HCT116 (cell line): Measurements from ENCODE around the gene RUFY2. TPM values are rescaled to one million over a fixed set of nuclear protein-coding genes. Genes with fewer than 3 reads are reported as not detected.

Experiments
- ATAC-seq: fragments of 200-7000 bp; cut with Tn5 transposase; 2 replicates; pipeline ENCODE4 v1.9.1; 2020; ENCODE audit warnings: mild to moderate bottlenecking, moderate library complexity
- BruUV-seq: library from RNA; stranded (reverse); fragments of 400-500 nt; replicated peaks from 2 replicates; lab custom pipeline; 2021; lab: Mats Ljungman, UMichigan
- CTCF ChIA-PET: fragments of 300-600 bp; sonication (Branson Sonifier 250); formaldehyde crosslinking; loops from one replicate; lab custom pipeline; 2021; ENCODE audit warnings: antibody characterized with exemption; lab: Charles Lee
- POLR2A ChIA-PET: fragments of 300-600, 350-600 bp; sonication (Branson Sonifier 250); formaldehyde crosslinking; loops from one replicate; lab custom pipeline; 2021; ENCODE audit warnings: antibody characterized with exemption; lab: Charles Lee
- RAD21 ChIA-PET, 2 experiments: fragments of 300-600 bp; sonication (Branson Sonifier 250); formaldehyde crosslinking; loops; one replicate each; lab custom pipeline; 2023; ENCODE audit warnings: low total read pairs in 2 of 2; ENCODE audit not compliant: uncharacterized antibody in 2 of 2, unreplicated experiment in 2 of 2, low non-redundant PET in 1 of 2; lab: Charles Lee
- DNase-seq: peaks from one replicate; pipeline ENCODE4 v3.0.0-alpha.2; 2010; ENCODE audit warnings: low read depth, low spot score
- H2AFZ ChIP-seq: fragments of 200-600 bp; shearing (Covaris generic), sonication (generic); 2 replicates; pipeline ENCODE4 v1.6.1; 2017; ENCODE audit warnings: low read depth, mixed run types, mixed read lengths, antibody characterized with exemption, low read length; ENCODE audit not compliant: poor library complexity, severe bottlenecking
- H3K27ac ChIP-seq: 2 replicates; pipeline ENCODE4 v1.5.1; 2012; ENCODE audit warnings: low read depth, low read length
- H3K27me3 ChIP-seq: fragments of 200-600 bp; sonication (generic); 2 replicates; pipeline ENCODE4 v1.6.1; 2016; ENCODE audit warnings: mixed run types, low read length, mixed read lengths; ENCODE audit not compliant: insufficient read depth
- H3K36me3 ChIP-seq, 2 experiments: fragments of 200-500 bp in 1 of 2; fragments of 200-600 bp in 1 of 2; sonication (Bioruptor generic) in 1 of 2; sonication (generic) in 1 of 2; 2 replicates each; pipeline versions ENCODE4 v1.5.1 to v1.6.1; 2014 to 2016; ENCODE audit warnings: low read length in 2 of 2, inconsistent platforms in 1 of 2, mixed read lengths in 1 of 2, mixed run types in 1 of 2; ENCODE audit not compliant: insufficient read depth in 2 of 2, control insufficient read depth in 1 of 2
- H3K4me1 ChIP-seq, 2 experiments: fragments of 200-600 bp in 1 of 2; sonication (generic) in 1 of 2; 2 replicates each; pipeline versions ENCODE4 v1.5.1 to v1.6.1; 2012 to 2017; ENCODE audit warnings: low read length in 2 of 2, inconsistent platforms in 1 of 2, mild to moderate bottlenecking in 1 of 2, mixed read lengths in 1 of 2, mixed run types in 1 of 2, moderate library complexity in 1 of 2; ENCODE audit not compliant: insufficient read depth in 2 of 2, control insufficient read depth in 1 of 2
- H3K4me2 ChIP-seq: fragments of 200-600 bp; sonication (generic); 2 replicates; pipeline ENCODE4 v1.6.1; 2017; ENCODE audit warnings: mixed run types, low read length, mixed read lengths
- H3K4me3 ChIP-seq, 2 experiments: fragments of 200-600 bp in 1 of 2; sonication (generic) in 1 of 2; replicated peaks in 1 of 2; 2 replicates each; pipeline ENCODE4 v1.5.1; 2011 to 2016; ENCODE audit warnings: low read length in 2 of 2, control low read depth in 1 of 2, low read depth in 1 of 2, mild to moderate bottlenecking in 1 of 2, mixed read lengths in 1 of 2, mixed run types in 1 of 2
- H3K79me2 ChIP-seq: fragments of 200-600 bp; sonication (generic); 2 replicates; pipeline ENCODE4 v1.6.1; 2017; ENCODE audit warnings: mild to moderate bottlenecking, mixed run types, low read length, moderate library complexity, mixed read lengths; ENCODE audit not compliant: insufficient read depth
- H3K9ac ChIP-seq: fragments of 200-600 bp; sonication (generic); 2 replicates; pipeline ENCODE4 v1.6.1; 2016; ENCODE audit warnings: low read length, mixed read lengths
- H3K9me2 ChIP-seq: fragments of 200-600 bp; sonication (generic), shearing (Covaris generic); 2 replicates; pipeline ENCODE4 v1.6.1; 2017; ENCODE audit warnings: mixed run types, mild to moderate bottlenecking, moderate library complexity; ENCODE audit not compliant: insufficient read depth
- H3K9me3 ChIP-seq, 2 experiments: fragments of 200-500 bp in 1 of 2; fragments of 200-600 bp in 1 of 2; sonication (Bioruptor generic) in 1 of 2; sonication (generic) in 1 of 2; 2 replicates each; pipeline ENCODE4 v1.6.1; 2014 to 2017; ENCODE audit warnings: low read length in 2 of 2, mixed read lengths in 2 of 2, inconsistent platforms in 1 of 2, low read depth in 1 of 2, mild to moderate bottlenecking in 1 of 2, mixed run types in 1 of 2, moderate library complexity in 1 of 2; ENCODE audit not compliant: control insufficient read depth in 1 of 2, insufficient read depth in 1 of 2
- H4K20me1 ChIP-seq: fragments of 200-600 bp; sonication (generic), shearing (Covaris generic); 2 replicates; pipeline ENCODE4 v1.6.1; 2017; ENCODE audit warnings: mixed run types, mild to moderate bottlenecking, moderate library complexity; ENCODE audit not compliant: insufficient read depth
- ATF3 ChIP-seq: IDR thresholded peaks from 2 replicates; pipeline ENCODE4 v1.6.1; 2012
- CBX3 ChIP-seq: IDR thresholded peaks from 2 replicates; pipeline ENCODE4 v1.6.1; 2012; ENCODE audit warnings: low read depth
- CEBPB ChIP-seq: IDR thresholded peaks from 2 replicates; pipeline ENCODE4 v1.6.1; 2012; ENCODE audit warnings: low read depth
- CTCF ChIP-seq, 3 experiments: fragments of 200-600 bp in 1 of 3; sonication (generic) in 1 of 3; IDR thresholded peaks in 2 of 3; conservative IDR thresholded peaks in 1 of 3; 2 replicates each; pipeline ENCODE4 v1.5.1; 2012 to 2017; ENCODE audit warnings: low read depth in 2 of 3, low read length in 2 of 3, antibody characterized with exemption in 1 of 3, borderline replicate concordance in 1 of 3, control low read depth in 1 of 3, mild to moderate bottlenecking in 1 of 3, mixed read lengths in 1 of 3, mixed run types in 1 of 3, moderate library complexity in 1 of 3; ENCODE audit not compliant: insufficient read depth in 1 of 3
- ELF1 ChIP-seq: IDR thresholded peaks from 2 replicates; pipeline ENCODE4 v1.6.1; 2012; ENCODE audit warnings: low read depth, borderline replicate concordance
- EZH2 ChIP-seq: fragments of 200-600 bp; sonication (generic); IDR thresholded peaks from 2 replicates; pipeline ENCODE4 v1.6.1; 2017; ENCODE audit warnings: antibody characterized with exemption, mixed run types
- FOSL1 ChIP-seq: IDR thresholded peaks from 2 replicates; pipeline ENCODE4 v1.6.1; 2012; ENCODE audit warnings: low read depth
- MAX ChIP-seq: IDR thresholded peaks from 2 replicates; pipeline ENCODE4 v1.6.1; 2012
- RAD21 ChIP-seq: IDR thresholded peaks from 2 replicates; pipeline ENCODE4 v1.6.1; 2012; ENCODE audit warnings: low read depth, mild to moderate bottlenecking
- REST ChIP-seq: IDR thresholded peaks from 2 replicates; pipeline ENCODE4 v1.6.1; 2012; ENCODE audit warnings: low read depth
- SP1 ChIP-seq: IDR thresholded peaks from 2 replicates; pipeline ENCODE4 v1.6.1; 2012; ENCODE audit warnings: low read depth
- SRF ChIP-seq: IDR thresholded peaks from 2 replicates; pipeline ENCODE4 v1.6.1; 2012; ENCODE audit warnings: low read depth
- TCF7L2 ChIP-seq: IDR thresholded peaks from 2 replicates; pipeline ENCODE4 v1.7.0; 2011; ENCODE audit warnings: borderline replicate concordance, inconsistent platforms; ENCODE audit not compliant: insufficient read depth, insufficient read length; ENCODE audit errors: extremely low read depth
- YY1 ChIP-seq: IDR thresholded peaks from 2 replicates; pipeline ENCODE4 v1.6.1; 2011; ENCODE audit warnings: low read length, low read depth, moderate library complexity, mild to moderate bottlenecking; ENCODE audit not compliant: insufficient replicate concordance; ENCODE audit errors: extremely low read depth
- ZFX ChIP-seq: fragments of 450-650 bp; IDR thresholded peaks from 2 replicates; pipeline ENCODE4 v1.6.1; 2017
- intact Hi-C: fragments of 100-400 bp; cut with micrococcal nuclease; formaldehyde crosslinking; loops from 2 replicates; pipeline ENCODE4 v1.10.0; 2022
- total RNA-seq: library from RNA; stranded (reverse); gene quantifications from one replicate; pipeline ENCODE4 v1.2.1, GENCODE V29; 2021; ENCODE audit not compliant: unreplicated experiment

RUFY2 gene
- total RNA-seq, 1 experiment from 2014 or later: 13.0 TPM

GRCh38 chr10:68359189-68359588 is 47.9 kb downstream of the RUFY2 start:
- no peak overlapping the region for H3K4me3 ChIP-seq
- intact Hi-C loops: no loop called here
- H3K36me3 ChIP-seq: peaks cover 0 to 2% of the 10 kb centered on the region in 2 experiments; a peak in 1 of 4 replicates
- H3K79me2 ChIP-seq: no peaks in the 10 kb centered on the region
- H3K27ac ChIP-seq: no peak overlapping the region
- DNase-seq: no peak
- no peak overlapping the region for H2AFZ ChIP-seq
- no peak overlapping the region for H3K4me2 ChIP-seq
- no peaks in the 10 kb centered on the region for H3K27me3 ChIP-seq
- ATAC-seq: no peak
- BruUV-seq: no TSS peak
- H3K4me1 ChIP-seq: peaks cover 0 to 3% of the 10 kb centered on the region in 2 experiments; a peak in 1 of 4 replicates
- RAD21 ChIA-PET: no interaction called here
- CTCF ChIA-PET: no interaction called here
- H3K9ac ChIP-seq: no peak overlapping the region
- POLR2A ChIA-PET: no interaction called here
- TF ChIP-seq SRF: no peak
- no peak for TF ChIP-seq RAD21
- no peak for TF ChIP-seq CTCF (IDR thresholded peaks at IDR 0.05 in 2 of 3, conservative IDR thresholded peaks at IDR 0.05 in 1 of 3; ENCODE audit: borderline replicate concordance in 1 of 3, insufficient read depth in 1 of 3, low read depth in 2 of 3, low read length in 2 of 3)
- TF ChIP-seq CEBPB: no peak
- no peak for TF ChIP-seq EZH2
- no peak for TF ChIP-seq ELF1
- no peak for TF ChIP-seq ZFX
- H4K20me1 ChIP-seq: no peaks in the 10 kb centered on the region
- H3K9me3 ChIP-seq: no peaks in the 10 kb centered on the region
- no peaks in the 10 kb centered on the region for H3K9me2 ChIP-seq

GRCh38 chr10:68353537-68353936 is 53.5 kb downstream of the RUFY2 start:
- H3K36me3 ChIP-seq: peaks cover 4 to 6% of the 10 kb centered on the region in 2 experiments; a peak in 1 of 4 replicates
- no peaks in the 10 kb centered on the region for H3K9me3 ChIP-seq
- H3K4me3 ChIP-seq: no peak overlapping the region
- ChIA-PET CTCF (no interaction called here), RAD21 (no interaction called here), POLR2A (interaction anchor here (0.6 kb wide), 1 partner anchor 9 kb away, joined by 3 read pairs; no protein-coding TSS in a partner anchor)
- no peak for DNase-seq
- no peak overlapping the region for H3K4me2 ChIP-seq
- no peaks in the 10 kb centered on the region for H3K79me2 ChIP-seq
- BruUV-seq: no TSS peak
- intact Hi-C loops: no loop called here
- H2AFZ ChIP-seq: no peak overlapping the region
- no peak overlapping the region for H3K9ac ChIP-seq
- H4K20me1 ChIP-seq: no peaks in the 10 kb centered on the region
- ATAC-seq: no peak
- no peak overlapping the region for H3K27ac ChIP-seq
- H3K27me3 ChIP-seq: no peaks in the 10 kb centered on the region
- no peaks in the 10 kb centered on the region for H3K9me2 ChIP-seq
- peaks cover 0 to 3% of the 10 kb centered on the region in 2 experiments; a peak in 1 of 4 replicates for H3K4me1 ChIP-seq
- TF ChIP-seq SP1: no peak
- TF ChIP-seq TCF7L2: no peak
- TF ChIP-seq ATF3: no peak
- TF ChIP-seq YY1: no peak
- TF ChIP-seq MAX: no peak
- TF ChIP-seq REST: no peak
- no peak for TF ChIP-seq RAD21
- TF ChIP-seq FOSL1: no peak
- no peak for TF ChIP-seq CBX3
